T-helper 17 cell (primary cell): ENCODE data around the gene NUDT3. TPM values are rescaled to one million over a fixed set of nuclear protein-coding genes. Genes with fewer than 3 reads are reported as not detected.
"Not testable (repeated sequence)": the region's sequence is repeated elsewhere in the genome, so short reads cannot be mapped to it uniquely, and the experiment has no call there.

Experiments used
- ATAC-seq: fragments of 150-1000 bp; cut with Tn5 transposase; 2 replicates; pipeline ENCODE4 v1.10.0; 2021; ENCODE audit warnings: mild to moderate bottlenecking, moderate library complexity
- DNase-seq, 3 donors: peaks; one replicate each; pipeline versions ENCODE4 v3.0.0 to v3.0.0-alpha.2; 2020 to 2021
- H3K9me3 ChIP-seq: one replicate; pipeline ENCODE4 v1.7.0; 2013; ENCODE audit warnings: low read length, mild to moderate bottlenecking; ENCODE audit not compliant: control insufficient read depth, poor library complexity, severe bottlenecking
- H3K27ac Mint-ChIP-seq: one replicate; pipeline ENCODE4 v1.8.0; 2022; ENCODE audit warnings: mild to moderate bottlenecking, moderate library complexity, mixed read lengths
- H3K27me3 Mint-ChIP-seq: one replicate; pipeline ENCODE4 v1.8.0; 2022; ENCODE audit warnings: mixed read lengths
- H3K36me3 Mint-ChIP-seq: one replicate; pipeline ENCODE4 v1.8.0; 2022; ENCODE audit warnings: low read depth, mixed read lengths
- H3K4me1 Mint-ChIP-seq: one replicate; pipeline ENCODE4 v1.8.0; 2022; ENCODE audit warnings: mild to moderate bottlenecking, mixed read lengths
- H3K4me3 Mint-ChIP-seq: one replicate; pipeline ENCODE4 v1.8.0; 2022; ENCODE audit warnings: mild to moderate bottlenecking, moderate library complexity, mixed read lengths
- total RNA-seq, 4 donors: library from RNA in 2 of 4; stranded (reverse) in 2 of 4; gene quantifications; one replicate each; pipeline ENCODE4 v1.2.3 and lab custom pipeline; 2022 to 2026

The NUDT3 gene
- total RNA-seq, 2 donors from 2014 or later, result 21.1 to 23.2 TPM

- Mint-ChIP-seq H3K4me3 (no peak overlapping the region), H3K4me1 (peaks cover 9% of the 10 kb centered on the region), H3K36me3 (no peaks in the 10 kb centered on the region), H3K27me3 (no peaks in the 10 kb centered on the region), H3K27ac (no peak overlapping the region)
- ATAC-seq (no peak), DNase-seq (no peak)
- H3K9me3 ChIP-seq, result no peaks in the 10 kb centered on the region
These were observed 19.0 kb downstream of the NUDT3 start for GRCh38 chr6:34373511-34373910.

- not testable (repeated sequence) for H3K27ac Mint-ChIP-seq, ATAC-seq
These were observed 20.6 kb downstream of the NUDT3 start for GRCh38 chr6:34371865-34372264.

GRCh38 chr6:34370361-34370760, 22.1 kb downstream of the NUDT3 start:
- H3K9me3 ChIP-seq, result no peaks in the 10 kb centered on the region
- no peaks in the 10 kb centered on the region for H3K27me3 Mint-ChIP-seq
- peaks cover 19% of the 10 kb centered on the region for H3K4me1 Mint-ChIP-seq
- no peak overlapping the region for H3K4me3 Mint-ChIP-seq
- ATAC-seq (no peak), DNase-seq (no peak)
- H3K36me3 Mint-ChIP-seq, result peaks cover 2% of the 10 kb centered on the region
- no peak overlapping the region for H3K27ac Mint-ChIP-seq

More at GRCh38 chr6:34371865-34372264, 20.6 kb downstream of the NUDT3 start:
- not testable (repeated sequence) for H3K9me3 ChIP-seq, H3K4me3 Mint-ChIP-seq, DNase-seq, H3K27me3 Mint-ChIP-seq, H3K36me3 Mint-ChIP-seq
- peaks cover 14% of the 10 kb centered on the region for H3K4me1 Mint-ChIP-seq

GRCh38 chr6:34369385-34369784, 23.1 kb downstream of the NUDT3 start:
- Mint-ChIP-seq H3K36me3 (peaks cover 2% of the 10 kb centered on the region), H3K27me3 (no peaks in the 10 kb centered on the region), H3K27ac (no peak overlapping the region), H3K4me3 (no peak overlapping the region), H3K4me1 (peaks cover 20% of the 10 kb centered on the region)
- DNase-seq (no peak), ATAC-seq (no peak)
- no peaks in the 10 kb centered on the region for H3K9me3 ChIP-seq

- Mint-ChIP-seq H3K27me3 (no peaks in the 10 kb centered on the region), H3K4me3 (no peak overlapping the region), H3K27ac (no peak overlapping the region), H3K4me1 (peaks cover 38% of the 10 kb centered on the region), H3K36me3 (peaks cover 5% of the 10 kb centered on the region)
- DNase-seq (no peak), ATAC-seq (no peak)
- H3K9me3 ChIP-seq, result no peaks in the 10 kb centered on the region
These were observed 25.9 kb downstream of the NUDT3 start for GRCh38 chr6:34366639-34366921.

- H3K9me3 ChIP-seq, H3K27me3 Mint-ChIP-seq, H3K4me3 Mint-ChIP-seq, DNase-seq, H3K36me3 Mint-ChIP-seq, H3K27ac Mint-ChIP-seq, ATAC-seq: not testable (repeated sequence)
- peaks cover 37% of the 10 kb centered on the region for H3K4me1 Mint-ChIP-seq
These were observed 26.5 kb downstream of the NUDT3 start for GRCh38 chr6:34365781-34366638.

- H3K4me1 Mint-ChIP-seq, result peaks cover 36% of the 10 kb centered on the region
- H3K36me3 Mint-ChIP-seq, ATAC-seq, H3K4me3 Mint-ChIP-seq, H3K27me3 Mint-ChIP-seq, H3K9me3 ChIP-seq, DNase-seq: not testable (repeated sequence)
- peak overlapping the region; percentile 14 for H3K27ac Mint-ChIP-seq
These were observed 28.8 kb downstream of the NUDT3 start for GRCh38 chr6:34363681-34364075.

GRCh38 chr6:34362909-34363680, 29.4 kb downstream of the NUDT3 start:
- Mint-ChIP-seq H3K4me1 (peaks cover 33% of the 10 kb centered on the region), H3K36me3 (peaks cover 5% of the 10 kb centered on the region), H3K27ac (peak overlapping the region; percentile 14), H3K27me3 (no peaks in the 10 kb centered on the region), H3K4me3 (no peak overlapping the region)
- no peak for DNase-seq
- no peak for ATAC-seq
- H3K9me3 ChIP-seq, result no peaks in the 10 kb centered on the region

- H3K36me3 Mint-ChIP-seq, result peaks cover 5% of the 10 kb centered on the region
- H3K4me3 Mint-ChIP-seq, result no peak overlapping the region
- ATAC-seq, result no peak
- H3K27ac Mint-ChIP-seq, result no peak overlapping the region
- H3K4me1 Mint-ChIP-seq, result peaks cover 31% of the 10 kb centered on the region
- H3K9me3 ChIP-seq, result no peaks in the 10 kb centered on the region
- no peak for DNase-seq
- H3K27me3 Mint-ChIP-seq, result no peaks in the 10 kb centered on the region
These were observed 30.3 kb downstream of the NUDT3 start for GRCh38 chr6:34362176-34362575.

- H3K9me3 ChIP-seq, result no peaks in the 10 kb centered on the region
- Mint-ChIP-seq H3K27ac (no peak overlapping the region), H3K36me3 (peaks cover 3% of the 10 kb centered on the region), H3K27me3 (no peaks in the 10 kb centered on the region), H3K4me3 (no peak overlapping the region), H3K4me1 (peaks cover 28% of the 10 kb centered on the region)
- no peak for DNase-seq
- no peak for ATAC-seq
These were observed 31.9 kb downstream of the NUDT3 start for GRCh38 chr6:34360556-34360955.

- ATAC-seq (no peak), DNase-seq (no peak)
- Mint-ChIP-seq H3K4me1 (peaks cover 26% of the 10 kb centered on the region), H3K27me3 (no peaks in the 10 kb centered on the region), H3K27ac (no peak overlapping the region), H3K4me3 (no peak overlapping the region), H3K36me3 (peaks cover 3% of the 10 kb centered on the region)
- no peaks in the 10 kb centered on the region for H3K9me3 ChIP-seq
These were observed 32.9 kb downstream of the NUDT3 start for GRCh38 chr6:34359418-34360158.

- no peaks in the 10 kb centered on the region for H3K9me3 ChIP-seq
- DNase-seq (no peak), ATAC-seq (no peak)
- no peak overlapping the region for H3K4me3 Mint-ChIP-seq
- H3K27me3 Mint-ChIP-seq, result no peaks in the 10 kb centered on the region
- H3K4me1 Mint-ChIP-seq, result peaks cover 18% of the 10 kb centered on the region
- peak overlapping the region; percentile 3 for H3K27ac Mint-ChIP-seq
- peaks cover 3% of the 10 kb centered on the region for H3K36me3 Mint-ChIP-seq
These were observed 34.0 kb downstream of the NUDT3 start for GRCh38 chr6:34358389-34358905.

GRCh38 chr6:34357937-34358336, 34.5 kb downstream of the NUDT3 start:
- no peak overlapping the region for H3K27ac Mint-ChIP-seq
- ATAC-seq (no peak), DNase-seq (no peak)
- H3K4me1 Mint-ChIP-seq, result peaks cover 18% of the 10 kb centered on the region
- no peak overlapping the region for H3K4me3 Mint-ChIP-seq
- H3K36me3 Mint-ChIP-seq, result peaks cover 3% of the 10 kb centered on the region
- H3K27me3 Mint-ChIP-seq, result no peaks in the 10 kb centered on the region
- no peaks in the 10 kb centered on the region for H3K9me3 ChIP-seq
